Stimulated activated CD4-positive, alpha-beta T cell treated with anti-CD3 and anti-CD28 coated beads, Interleukin-1b, Interleukin-23, amount 100 ng/mL, for 48 hours (primary cell): Measurements from ENCODE around the gene EIF4G1.

ENCODE experiments used
- DNase-seq: peaks from one replicate; pipeline ENCODE4 v3.0.0-alpha.2; 2020

The EIF4G1 gene

DNA sequence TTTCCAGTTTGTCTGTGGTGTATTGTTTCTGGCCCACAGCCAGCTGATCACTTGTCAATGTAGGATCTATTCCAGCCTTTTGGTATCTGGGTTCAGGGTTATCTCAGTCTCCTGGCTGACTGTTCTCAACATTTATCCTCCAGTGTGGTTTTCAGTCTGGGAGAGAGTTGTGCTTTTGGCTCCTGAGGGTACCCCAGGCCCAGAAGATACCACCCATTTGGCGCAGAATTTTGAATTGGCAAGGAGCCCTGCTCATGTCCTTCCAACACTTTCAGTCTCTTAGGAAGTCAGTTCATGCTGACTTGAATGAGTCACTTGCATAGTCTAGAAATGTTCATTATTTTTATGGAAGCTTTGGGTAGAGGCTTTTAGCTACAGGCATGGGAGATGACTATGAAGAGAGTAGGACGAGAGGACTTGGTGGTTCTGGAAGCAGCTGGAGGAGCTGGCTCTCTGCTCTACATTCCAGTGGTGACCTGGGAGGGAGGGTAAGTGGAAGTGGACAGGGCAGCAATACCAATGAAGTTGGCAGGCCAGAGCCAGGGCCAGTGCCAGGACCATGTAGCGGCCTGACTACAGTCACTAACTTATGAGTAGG lies 54.3 kb downstream of the EIF4G1 start:
- no peak for DNase-seq

DNA sequence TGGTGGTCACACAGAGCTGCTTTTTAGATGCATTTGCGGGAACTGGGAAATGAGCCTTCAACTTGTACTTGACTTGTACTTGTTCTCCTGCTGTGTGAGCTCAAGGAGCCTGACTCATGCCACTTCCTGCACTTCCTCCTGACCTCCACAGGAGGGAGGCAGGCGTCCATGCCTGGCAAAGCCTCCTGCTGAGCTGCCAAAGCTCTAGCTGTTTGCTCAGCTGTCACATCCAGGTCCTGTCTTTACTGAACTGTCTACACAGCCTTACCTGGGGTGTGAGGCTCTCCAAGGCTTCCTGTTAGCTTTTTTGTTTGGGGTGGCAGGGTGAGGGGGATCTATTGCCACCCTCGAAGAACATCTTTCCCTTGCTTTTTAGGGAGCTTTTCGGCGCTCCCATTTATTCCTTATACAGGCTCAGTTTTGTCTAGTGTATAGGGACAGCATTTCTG lies 57.2 kb downstream of the EIF4G1 start:
- peak; percentile 70 for DNase-seq

DNA sequence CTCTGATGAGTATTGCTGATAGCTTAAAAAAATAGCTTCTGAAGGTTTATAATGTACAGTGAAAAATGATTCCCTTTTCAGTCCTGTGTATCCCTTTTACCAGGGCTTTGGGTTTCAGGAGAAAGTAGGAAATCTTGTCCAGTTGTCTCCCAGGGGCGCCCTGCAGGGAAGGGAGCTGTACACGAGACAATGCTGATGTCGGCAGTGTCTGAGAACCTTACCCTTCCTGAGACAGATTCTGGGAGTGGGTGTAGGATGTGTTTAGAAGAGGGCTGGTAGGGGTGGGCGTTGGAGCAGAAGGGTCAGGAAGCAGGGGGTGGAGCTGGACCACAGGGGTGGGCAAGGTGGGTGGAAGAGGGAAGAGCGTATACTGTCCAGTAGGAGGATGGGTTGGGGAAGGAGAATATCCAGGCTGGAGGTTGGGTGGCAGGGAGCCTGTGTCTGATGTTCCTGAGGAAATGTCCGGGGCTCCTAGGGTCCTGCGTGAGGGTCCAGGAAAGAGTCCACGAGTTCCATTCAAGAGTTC lies 58.0 kb downstream of the EIF4G1 start:
- no peak for DNase-seq

DNA sequence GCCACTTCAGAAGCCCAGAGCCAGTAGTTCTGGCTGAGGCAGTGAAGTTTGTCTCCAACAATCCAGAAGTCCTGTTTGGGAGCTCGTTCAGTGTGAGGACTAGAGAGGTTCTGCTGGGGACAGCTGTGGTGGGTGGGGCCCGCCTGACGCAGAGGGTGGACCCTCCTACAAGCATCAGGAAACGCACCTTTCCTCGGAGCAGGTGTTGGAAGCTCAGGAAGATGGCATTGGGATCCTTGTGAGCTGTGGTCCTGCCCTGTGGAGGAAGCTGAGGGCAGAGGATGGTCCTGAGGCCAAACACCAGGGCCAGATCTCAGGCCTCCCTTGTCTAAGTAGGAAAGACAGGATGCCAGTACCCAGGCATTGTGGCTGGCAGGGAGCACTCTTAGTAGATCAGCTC lies 58.5 kb downstream of the EIF4G1 start:
- DNase-seq, result no peak

DNA sequence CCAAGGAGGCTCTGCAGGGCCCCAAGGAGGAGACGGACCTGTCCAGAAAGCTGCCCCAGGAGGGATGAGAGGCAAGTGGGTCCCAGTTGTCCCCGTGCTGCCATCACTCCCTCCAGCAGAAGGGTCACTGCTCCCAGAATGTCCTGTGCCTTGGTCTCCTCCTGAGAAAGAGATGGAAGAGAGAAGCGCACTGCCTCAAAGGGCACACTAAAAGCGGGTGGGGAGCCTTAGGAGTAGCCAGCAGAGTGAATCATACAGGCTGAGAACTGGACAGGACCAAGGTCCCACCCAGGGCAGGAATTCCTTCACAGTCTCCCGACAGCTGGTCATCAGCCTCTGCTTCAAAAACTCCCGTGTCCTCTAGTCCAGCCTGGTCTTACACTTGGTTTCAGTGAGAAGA lies 59.0 kb downstream of the EIF4G1 start:
- DNase-seq, result no peak

DNA sequence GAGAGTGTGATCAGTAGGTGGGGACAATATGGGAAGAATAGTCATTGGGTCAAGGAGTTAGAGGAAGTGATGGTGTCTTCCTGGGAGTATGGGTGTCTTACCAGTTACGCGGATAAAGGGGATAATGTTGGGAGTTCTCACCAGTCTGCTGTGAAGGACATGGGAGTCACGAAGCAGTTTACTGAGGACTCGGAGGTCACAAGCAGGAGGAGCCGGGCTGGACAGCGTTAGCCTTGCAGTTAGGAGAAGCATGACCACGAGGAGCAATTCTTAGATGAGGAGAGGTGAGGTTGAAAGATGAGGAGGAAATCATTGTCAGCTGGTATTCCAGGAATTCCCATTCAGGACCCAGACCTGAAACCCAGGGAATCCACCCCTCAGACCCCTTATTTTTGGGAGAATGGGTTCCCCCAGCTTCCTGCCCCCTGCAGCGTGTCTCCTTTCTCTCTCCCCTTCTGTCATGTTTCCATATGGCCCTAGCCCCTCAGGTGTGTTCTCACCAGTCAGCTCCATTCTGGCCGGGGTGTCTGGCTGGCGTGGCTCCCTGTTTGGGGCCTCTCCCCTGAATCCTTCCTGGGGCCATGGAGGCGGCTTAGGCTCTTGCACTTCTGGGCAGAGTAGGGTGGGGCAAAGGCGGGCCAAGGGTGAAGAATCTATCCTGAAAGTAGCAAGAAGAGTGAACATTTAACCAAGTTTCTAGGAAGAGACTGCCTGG lies 61.5 kb downstream of the EIF4G1 start:
- DNase-seq, result no peak

DNA sequence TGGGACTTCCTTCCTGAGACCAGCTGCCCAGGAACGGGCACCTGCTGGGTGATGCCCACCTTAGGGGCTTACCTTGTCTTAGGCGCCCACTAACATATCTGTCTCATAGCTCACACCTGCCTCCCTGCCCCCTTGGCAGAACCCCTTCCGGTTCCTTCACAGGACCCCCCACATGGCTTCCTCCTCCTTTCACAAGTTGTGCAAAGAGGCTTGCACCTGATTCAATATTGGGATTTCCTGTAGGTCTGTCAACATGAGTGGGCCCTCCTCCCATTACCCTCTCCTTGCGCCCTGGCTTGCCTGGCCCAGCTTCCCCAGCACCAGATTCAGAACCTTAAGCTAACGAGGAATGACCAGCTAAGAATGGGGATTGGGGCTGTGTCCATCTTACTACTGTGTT lies 63.0 kb downstream of the EIF4G1 start:
- no peak for DNase-seq

DNA sequence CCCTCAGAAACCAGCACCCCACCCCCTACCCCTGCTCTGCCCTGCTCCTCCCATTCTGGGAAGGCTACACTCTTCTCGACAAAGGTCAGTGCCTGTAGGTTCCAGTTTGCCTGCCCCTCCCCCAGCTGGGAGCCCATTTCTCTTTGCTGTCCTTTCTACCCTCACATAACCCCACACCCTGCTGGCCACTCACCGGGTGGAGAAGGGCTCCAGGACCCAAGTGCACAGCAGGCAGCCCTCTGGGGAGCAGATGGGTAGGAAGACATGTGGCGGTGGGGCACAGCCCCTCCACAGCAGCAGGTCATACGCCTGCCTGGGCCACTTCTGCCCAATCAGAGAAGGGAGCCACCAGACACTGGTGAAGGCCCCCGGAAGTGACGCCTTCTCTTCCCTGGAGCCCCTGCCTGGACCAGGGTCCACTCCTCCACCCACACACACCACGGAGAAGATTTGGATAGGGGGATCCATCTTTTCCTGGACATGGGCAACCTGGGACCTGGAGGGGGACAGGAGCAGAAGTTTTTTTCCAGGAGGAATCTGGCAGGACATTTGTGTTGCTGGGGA lies 63.6 kb downstream of the EIF4G1 start, which contains the start of gene THPO:
THPO (minus strand) TSS at position 326 of the 564 bp plus-strand sequence. CDS start 1,948 bp downstream, outside the sequence.
- DNase-seq, result no peak

DNA sequence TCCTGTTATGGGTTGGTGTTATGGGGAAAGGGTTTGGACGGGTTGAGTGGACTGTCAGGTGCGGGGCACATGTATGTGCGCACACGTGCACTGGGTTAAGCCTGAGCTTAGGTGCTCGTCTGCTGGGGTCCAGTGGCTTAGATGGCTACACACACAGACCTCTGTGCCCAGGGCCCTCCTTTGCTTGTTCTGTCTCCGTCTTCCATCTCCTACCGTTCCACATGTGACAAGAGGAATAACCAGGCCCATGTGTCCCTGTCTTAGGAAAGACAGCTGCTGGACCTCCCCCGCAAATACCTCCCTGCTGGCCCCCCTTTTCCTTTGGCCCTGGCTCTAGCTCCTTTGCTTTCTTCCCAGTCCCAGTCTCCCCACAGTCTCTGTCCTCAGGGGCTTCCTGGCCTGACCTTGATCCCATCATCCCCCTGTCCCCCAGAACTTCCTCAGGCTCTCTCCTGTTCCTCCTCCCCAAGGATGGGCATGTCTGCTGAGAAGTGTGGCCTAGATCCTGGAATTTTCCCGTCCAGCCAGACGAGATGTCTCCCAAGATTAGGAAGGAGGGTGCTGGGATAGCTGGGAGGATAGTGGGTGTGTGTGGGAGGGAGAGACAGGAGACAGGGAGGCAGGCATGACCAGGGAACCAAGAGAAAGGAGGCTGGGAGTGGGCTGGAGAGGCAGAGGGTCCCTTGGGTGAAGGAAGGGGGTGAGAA lies 64.4 kb downstream of the EIF4G1 start:
- no peak for DNase-seq

DNA sequence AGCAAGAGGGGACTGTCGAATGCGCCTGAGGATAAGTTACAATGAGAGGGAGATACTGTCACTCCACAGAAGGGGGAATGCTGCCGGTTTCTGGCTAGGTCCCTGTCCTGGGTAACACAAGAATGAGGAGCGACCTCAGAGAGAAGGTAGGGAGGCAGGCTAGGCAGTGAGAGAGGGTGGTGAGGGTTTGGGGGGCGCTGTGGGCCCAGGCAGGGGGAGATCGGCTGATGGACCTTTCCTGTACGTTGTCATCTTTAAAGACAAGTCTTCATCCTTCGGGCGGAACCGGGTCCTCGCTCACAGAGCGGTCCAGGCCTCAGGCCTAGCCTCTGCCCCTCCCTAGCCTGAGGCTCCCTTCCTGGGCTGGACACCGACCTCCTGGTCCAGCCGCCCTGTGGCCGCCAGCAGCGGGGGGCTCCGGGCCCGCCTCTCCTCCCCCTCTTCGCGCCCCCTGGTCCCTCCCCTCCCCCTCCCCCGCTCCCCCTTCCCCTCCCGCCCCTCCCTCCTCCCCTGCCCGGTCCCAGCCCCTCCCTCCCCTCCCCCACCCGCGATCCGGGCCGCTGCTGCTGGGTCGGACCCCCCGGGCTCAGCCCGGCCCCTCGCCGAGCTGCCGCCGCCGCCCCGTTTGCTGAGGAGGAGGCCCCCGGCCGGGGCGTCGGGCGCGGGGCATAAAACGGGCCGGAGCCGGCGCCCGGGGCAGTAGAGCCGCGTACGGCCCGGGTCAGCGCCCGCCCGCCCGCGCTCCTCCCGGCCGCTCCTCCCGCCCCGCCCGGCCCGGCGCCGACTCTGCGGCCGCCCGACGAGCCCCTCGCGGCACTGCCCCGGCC lies 65.2 kb downstream of the EIF4G1 start, which contains the start of gene CHRD:
CHRD (plus strand) TSS at position 697 of the 827 bp plus-strand sequence. CDS start 265 bp downstream, outside the sequence.
- DNase-seq, result no peak

DNA sequence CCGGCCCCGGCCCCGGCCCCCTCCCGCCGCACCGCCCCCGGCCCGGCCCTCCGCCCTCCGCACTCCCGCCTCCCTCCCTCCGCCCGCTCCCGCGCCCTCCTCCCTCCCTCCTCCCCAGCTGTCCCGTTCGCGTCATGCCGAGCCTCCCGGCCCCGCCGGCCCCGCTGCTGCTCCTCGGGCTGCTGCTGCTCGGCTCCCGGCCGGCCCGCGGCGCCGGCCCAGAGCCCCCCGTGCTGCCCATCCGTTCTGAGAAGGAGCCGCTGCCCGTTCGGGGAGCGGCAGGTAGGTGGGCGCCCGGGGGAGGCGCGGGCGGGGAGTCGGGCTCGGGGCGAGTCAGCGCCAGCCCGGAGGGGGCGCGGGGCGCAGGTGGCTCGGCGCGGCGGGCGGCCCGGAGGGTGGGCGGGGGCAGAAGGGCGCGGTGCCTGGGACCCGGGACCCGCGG lies 65.8 kb downstream of the EIF4G1 start:
- DNase-seq, result no peak

DNA sequence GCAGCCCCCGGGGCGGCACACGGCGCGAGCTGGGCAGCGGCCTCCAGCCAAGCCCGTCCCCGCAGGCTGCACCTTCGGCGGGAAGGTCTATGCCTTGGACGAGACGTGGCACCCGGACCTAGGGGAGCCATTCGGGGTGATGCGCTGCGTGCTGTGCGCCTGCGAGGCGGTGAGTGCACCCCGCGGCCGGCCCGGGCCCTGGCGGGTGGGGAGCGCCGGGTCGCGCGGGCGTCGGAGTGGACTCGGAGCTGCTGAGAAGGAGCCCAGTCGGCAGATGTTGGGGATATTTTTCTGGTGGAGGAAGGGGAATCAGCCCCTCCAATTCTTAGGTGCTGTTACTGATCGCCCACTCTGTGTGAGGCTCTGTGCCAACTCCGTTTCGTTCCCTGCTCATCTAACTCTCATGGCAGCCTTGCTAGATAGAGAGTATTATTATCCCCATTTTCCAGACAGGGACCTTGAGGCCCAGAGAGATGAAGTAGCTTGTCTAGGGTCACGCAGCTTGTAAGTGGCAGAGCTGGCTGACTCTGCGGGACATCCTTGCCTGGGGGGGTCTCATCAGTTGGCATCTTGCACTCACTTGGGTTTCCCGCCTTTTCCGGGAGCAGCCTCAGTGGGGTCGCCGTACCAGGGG lies 66.3 kb downstream of the EIF4G1 start:
- DNase-seq, result no peak

DNA sequence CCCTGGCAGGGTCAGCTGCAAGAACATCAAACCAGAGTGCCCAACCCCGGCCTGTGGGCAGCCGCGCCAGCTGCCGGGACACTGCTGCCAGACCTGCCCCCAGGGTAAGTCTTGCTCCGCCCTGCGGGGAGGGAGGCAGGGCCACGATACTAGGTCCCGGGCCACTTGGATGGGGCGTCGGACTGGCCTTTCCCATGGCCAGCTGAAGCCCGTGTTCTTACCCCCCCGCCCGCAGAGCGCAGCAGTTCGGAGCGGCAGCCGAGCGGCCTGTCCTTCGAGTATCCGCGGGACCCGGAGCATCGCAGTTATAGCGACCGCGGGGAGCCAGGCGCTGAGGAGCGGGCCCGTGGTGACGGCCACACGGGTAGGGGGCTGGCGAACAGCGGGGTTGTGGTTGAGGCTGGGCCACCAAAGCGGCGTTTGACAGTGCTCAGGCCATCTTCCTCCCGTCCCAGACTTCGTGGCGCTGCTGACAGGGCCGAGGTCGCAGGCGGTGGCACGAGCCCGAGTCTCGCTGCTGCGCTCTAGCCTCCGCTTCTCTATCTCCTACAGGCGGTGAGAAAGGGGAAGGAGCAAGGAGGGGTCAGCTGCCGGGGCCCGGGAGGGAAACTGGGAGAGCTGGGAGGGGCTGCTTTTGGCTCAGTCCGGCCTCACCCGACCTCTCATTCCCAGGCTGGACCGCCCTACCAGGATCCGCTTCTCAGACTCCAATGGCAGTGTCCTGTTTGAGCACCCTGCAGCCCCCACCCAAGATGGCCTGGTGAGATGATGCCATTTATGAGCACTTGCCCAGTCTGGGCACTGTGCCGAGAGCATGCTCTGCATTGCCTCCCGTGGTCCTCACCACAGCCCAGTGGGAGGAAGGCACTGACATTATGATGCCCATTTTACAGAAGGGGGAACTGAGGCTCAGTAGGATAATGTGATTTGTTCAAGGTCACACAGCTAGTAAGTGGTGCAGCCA lies 67.1 kb downstream of the EIF4G1 start:
- DNase-seq, result no peak

DNA sequence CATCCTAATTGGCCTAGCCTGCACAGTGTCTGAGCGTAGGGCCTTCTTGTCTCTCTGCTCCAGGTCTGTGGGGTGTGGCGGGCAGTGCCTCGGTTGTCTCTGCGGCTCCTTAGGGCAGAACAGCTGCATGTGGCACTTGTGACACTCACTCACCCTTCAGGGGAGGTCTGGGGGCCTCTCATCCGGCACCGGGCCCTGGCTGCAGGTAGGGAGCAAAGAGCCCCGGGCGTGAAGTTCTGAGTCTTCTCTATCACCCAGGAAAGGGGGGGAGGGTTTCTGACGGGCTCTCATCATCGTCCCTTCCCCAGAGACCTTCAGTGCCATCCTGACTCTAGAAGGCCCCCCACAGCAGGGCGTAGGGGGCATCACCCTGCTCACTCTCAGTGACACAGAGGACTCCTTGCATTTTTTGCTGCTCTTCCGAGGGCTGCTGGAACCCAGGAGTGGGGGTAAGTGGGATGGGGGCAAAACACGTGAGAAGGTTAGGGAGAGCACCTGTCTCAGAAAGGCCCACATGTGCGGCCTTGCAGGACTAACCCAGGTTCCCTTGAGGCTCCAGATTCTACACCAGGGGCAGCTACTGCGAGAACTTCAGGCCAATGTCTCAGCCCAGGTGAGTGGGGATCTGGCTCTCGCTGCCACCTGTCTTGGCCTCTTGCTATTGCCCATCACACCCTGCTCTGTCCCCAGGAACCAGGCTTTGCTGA lies 68.1 kb downstream of the EIF4G1 start:
- DNase-seq, result no peak

DNA sequence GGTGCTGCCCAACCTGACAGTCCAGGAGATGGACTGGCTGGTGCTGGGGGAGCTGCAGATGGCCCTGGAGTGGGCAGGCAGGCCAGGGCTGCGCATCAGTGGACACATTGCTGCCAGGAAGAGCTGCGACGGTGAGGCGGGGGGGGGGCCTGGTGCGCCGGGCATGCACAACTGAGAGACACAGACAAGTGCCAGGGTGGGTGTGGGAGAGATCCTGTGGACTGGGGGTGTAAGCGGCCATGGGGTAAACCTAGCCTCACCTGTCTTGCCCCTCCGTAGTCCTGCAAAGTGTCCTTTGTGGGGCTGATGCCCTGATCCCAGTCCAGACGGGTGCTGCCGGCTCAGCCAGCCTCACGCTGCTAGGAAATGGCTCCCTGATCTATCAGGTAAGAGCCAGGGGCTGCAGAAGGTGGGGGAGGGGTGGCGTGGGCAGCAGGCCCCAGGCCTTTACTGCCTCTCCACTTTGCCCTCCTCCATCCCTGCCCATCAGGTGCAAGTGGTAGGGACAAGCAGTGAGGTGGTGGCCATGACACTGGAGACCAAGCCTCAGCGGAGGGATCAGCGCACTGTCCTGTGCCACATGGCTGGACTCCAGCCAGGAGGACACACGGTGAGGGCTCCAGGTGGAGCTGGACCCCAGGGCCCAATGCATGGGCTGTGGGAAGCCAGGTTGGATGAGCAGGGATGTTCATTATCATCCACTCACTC lies 68.8 kb downstream of the EIF4G1 start:
- no peak for DNase-seq

DNA sequence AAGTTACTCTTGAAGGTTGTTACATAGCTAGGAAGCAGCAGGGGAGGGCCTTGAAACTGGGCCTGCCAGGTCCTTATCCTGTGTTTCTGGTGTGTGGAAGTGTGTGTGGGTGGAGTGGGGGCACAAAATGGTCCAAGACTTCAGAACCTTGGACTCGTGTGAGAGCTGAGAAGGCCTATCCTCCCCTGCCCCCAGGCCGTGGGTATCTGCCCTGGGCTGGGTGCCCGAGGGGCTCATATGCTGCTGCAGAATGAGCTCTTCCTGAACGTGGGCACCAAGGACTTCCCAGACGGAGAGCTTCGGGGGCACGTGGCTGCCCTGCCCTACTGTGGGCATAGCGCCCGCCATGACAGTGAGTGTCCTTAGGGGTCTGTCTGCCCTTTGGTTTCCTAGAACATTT lies 69.9 kb downstream of the EIF4G1 start:
- DNase-seq, result no peak
